ENCODE measurements around the gene TIMM10B.

GRCh38 chr11:6476571-6476970 is 4.7 kb upstream of the TIMM10B start:
- TF ChIP-seq CTCF (conservative IDR thresholded peaks at IDR 0.05; ENCODE audit: low read depth, low read length) (no peak), POLR2A (IDR thresholded peaks at IDR 0.05; ENCODE audit: low read depth, low read length) (no peak), SMC3 (IDR thresholded peaks at IDR 0.05; ENCODE audit: low read depth, low read length) (no peak), NFE2L2 (IDR thresholded peaks at IDR 0.05; ENCODE audit: low read depth, low read length) (no peak), RFX5 (IDR thresholded peaks at IDR 0.05; ENCODE audit: low read depth, low read length) (no peak), USF2 (IDR thresholded peaks at IDR 0.05; ENCODE audit: low read depth, low read length) (no peak)

Data from IMR-90 (cell line).